ENCODE data around the gene TLE3. TPM values are rescaled to one million over a fixed set of nuclear protein-coding genes. Genes with fewer than 3 reads are reported as not detected.

The TLE3 gene
- polyA plus RNA-seq, 1 of the 3 experiments (the other 2 are of a cell fraction), result 14.7 TPM

DNA sequence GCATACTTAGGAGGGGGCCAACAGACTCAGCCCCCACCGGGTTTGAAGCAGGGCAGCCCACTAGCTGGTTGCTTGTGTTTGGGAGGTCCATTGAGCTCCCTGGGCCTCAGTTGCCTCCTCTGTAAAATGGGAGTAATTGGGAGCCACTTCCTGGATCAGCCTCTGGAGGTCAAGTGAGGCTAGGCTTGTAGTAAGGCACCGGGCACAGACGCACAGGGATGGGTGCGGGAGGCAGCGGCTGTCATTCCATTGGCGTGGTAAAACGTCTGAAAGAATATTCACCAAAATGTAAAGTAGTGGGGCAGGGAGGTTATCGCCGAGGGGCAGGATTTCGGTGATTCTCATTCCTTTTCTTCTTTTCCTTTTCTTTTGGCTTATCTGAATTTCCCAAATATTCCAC is 64.6 kb downstream of the TLE3 start:
- Histone ChIP-seq H3K4me2 (peak overlapping the region; percentile 92), H3K4me1 (ENCODE audit: control insufficient read depth in 1 of 2, insufficient read depth in 2 of 2, low read depth in 1 of 2, low read length in 1 of 2) (peaks cover 8 to 25% of the 10 kb centered on the region in 2 experiments; a peak in 2 of 4 replicates), H3K9me2 (no peaks in the 10 kb centered on the region), H4K20me1 (ENCODE audit: insufficient read depth) (no peaks in the 10 kb centered on the region), H2AFZ (ENCODE audit: low read depth) (no peak overlapping the region), H3K9me3 (no peaks in the 10 kb centered on the region), H3K9ac (no peak overlapping the region), H3K36me3 (replicated peaks in 1 of 2; ENCODE audit: control insufficient read depth in 1 of 2, insufficient read depth in 2 of 2, low read length in 1 of 2) (no peaks in the 10 kb centered on the region), H3K4me3 (ENCODE audit: low read depth in 2 of 2, low read length in 1 of 2) (peak overlapping the region; percentile 36 to 44; a peak in 3 of 4 replicates), H3K79me2 (ENCODE audit: insufficient read depth) (no peaks in the 10 kb centered on the region), H3K27me3 (ENCODE audit: insufficient read depth) (peaks cover 25% of the 10 kb centered on the region), H3F3A (replicated peaks; ENCODE audit: insufficient read depth) (no peaks in the 10 kb centered on the region), H3K27ac (ENCODE audit: low read depth in 2 of 2, low read length in 1 of 2) (no peak overlapping the region; a peak in 1 of 4 replicates)
- 12% methylated on average over 10 of the region's 10 CpGs for WGBS (ENCODE audit: low lambda C conversion rate)
- CTCF ChIA-PET, result interaction anchor here (1.7 to 2.2 kb wide), 3 partner anchors 11 to 64 kb away, joined by 5 to 13 read pairs (median 5); partner anchors contain the start of gene TLE3
- POLR2A ChIA-PET, result interaction anchor here (1.4 kb wide), 1 partner anchor 65 kb away, joined by 7 read pairs; the partner anchor contains the start of gene TLE3
- DNase-seq, result peak; percentile 55
- TF ChIP-seq NRF1 (IDR thresholded peaks at IDR 0.05; ENCODE audit: low read depth, low read length), result no peak
- TF ChIP-seq, protein P1, sequence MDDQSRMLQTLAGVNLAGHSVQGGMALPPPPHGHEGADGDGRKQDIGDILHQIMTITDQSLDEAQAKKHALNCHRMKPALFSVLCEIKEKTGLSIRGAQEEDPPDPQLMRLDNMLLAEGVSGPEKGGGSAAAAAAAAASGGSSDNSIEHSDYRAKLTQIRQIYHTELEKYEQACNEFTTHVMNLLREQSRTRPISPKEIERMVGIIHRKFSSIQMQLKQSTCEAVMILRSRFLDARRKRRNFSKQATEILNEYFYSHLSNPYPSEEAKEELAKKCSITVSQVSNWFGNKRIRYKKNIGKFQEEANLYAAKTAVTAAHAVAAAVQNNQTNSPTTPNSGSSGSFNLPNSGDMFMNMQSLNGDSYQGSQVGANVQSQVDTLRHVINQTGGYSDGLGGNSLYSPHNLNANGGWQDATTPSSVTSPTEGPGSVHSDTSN (IDR thresholded peaks at IDR 0.05), result no peak
- no peak for TF ChIP-seq SMC3 (IDR thresholded peaks at IDR 0.05; ENCODE audit: low read depth, low read length)
- TF ChIP-seq, protein P2, sequence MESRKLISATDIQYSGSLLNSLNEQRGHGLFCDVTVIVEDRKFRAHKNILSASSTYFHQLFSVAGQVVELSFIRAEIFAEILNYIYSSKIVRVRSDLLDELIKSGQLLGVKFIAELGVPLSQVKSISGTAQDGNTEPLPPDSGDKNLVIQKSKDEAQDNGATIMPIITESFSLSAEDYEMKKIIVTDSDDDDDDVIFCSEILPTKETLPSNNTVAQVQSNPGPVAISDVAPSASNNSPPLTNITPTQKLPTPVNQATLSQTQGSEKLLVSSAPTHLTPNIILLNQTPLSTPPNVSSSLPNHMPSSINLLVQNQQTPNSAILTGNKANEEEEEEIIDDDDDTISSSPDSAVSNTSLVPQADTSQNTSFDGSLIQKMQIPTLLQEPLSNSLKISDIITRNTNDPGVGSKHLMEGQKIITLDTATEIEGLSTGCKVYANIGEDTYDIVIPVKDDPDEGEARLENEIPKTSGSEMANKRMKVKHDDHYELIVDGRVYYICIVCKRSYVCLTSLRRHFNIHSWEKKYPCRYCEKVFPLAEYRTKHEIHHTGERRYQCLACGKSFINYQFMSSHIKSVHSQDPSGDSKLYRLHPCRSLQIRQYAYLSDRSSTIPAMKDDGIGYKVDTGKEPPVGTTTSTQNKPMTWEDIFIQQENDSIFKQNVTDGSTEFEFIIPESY (IDR thresholded peaks at IDR 0.05; ENCODE audit: borderline replicate concordance, low read depth), result no peak
- no peak for TF ChIP-seq GABPA (IDR thresholded peaks at IDR 0.05; ENCODE audit: low read depth)
- TF ChIP-seq, protein P3, sequence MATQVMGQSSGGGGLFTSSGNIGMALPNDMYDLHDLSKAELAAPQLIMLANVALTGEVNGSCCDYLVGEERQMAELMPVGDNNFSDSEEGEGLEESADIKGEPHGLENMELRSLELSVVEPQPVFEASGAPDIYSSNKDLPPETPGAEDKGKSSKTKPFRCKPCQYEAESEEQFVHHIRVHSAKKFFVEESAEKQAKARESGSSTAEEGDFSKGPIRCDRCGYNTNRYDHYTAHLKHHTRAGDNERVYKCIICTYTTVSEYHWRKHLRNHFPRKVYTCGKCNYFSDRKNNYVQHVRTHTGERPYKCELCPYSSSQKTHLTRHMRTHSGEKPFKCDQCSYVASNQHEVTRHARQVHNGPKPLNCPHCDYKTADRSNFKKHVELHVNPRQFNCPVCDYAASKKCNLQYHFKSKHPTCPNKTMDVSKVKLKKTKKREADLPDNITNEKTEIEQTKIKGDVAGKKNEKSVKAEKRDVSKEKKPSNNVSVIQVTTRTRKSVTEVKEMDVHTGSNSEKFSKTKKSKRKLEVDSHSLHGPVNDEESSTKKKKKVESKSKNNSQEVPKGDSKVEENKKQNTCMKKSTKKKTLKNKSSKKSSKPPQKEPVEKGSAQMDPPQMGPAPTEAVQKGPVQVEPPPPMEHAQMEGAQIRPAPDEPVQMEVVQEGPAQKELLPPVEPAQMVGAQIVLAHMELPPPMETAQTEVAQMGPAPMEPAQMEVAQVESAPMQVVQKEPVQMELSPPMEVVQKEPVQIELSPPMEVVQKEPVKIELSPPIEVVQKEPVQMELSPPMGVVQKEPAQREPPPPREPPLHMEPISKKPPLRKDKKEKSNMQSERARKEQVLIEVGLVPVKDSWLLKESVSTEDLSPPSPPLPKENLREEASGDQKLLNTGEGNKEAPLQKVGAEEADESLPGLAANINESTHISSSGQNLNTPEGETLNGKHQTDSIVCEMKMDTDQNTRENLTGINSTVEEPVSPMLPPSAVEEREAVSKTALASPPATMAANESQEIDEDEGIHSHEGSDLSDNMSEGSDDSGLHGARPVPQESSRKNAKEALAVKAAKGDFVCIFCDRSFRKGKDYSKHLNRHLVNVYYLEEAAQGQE (IDR thresholded peaks at IDR 0.05; ENCODE audit: low read depth, low read length), result no peak
- no peak for TF ChIP-seq TAF1 (IDR thresholded peaks at IDR 0.05; ENCODE audit: borderline replicate concordance, low read depth, low read length)
- TF ChIP-seq, protein P4, sequence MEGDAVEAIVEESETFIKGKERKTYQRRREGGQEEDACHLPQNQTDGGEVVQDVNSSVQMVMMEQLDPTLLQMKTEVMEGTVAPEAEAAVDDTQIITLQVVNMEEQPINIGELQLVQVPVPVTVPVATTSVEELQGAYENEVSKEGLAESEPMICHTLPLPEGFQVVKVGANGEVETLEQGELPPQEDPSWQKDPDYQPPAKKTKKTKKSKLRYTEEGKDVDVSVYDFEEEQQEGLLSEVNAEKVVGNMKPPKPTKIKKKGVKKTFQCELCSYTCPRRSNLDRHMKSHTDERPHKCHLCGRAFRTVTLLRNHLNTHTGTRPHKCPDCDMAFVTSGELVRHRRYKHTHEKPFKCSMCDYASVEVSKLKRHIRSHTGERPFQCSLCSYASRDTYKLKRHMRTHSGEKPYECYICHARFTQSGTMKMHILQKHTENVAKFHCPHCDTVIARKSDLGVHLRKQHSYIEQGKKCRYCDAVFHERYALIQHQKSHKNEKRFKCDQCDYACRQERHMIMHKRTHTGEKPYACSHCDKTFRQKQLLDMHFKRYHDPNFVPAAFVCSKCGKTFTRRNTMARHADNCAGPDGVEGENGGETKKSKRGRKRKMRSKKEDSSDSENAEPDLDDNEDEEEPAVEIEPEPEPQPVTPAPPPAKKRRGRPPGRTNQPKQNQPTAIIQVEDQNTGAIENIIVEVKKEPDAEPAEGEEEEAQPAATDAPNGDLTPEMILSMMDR (IDR thresholded peaks at IDR 0.05), result no peak
